OCI-LY1 (cell line): ENCODE measurements around the gene BCR.

Experiments
- EZH2 ChIP-seq: fragments of 200-600 bp; sonication (generic), shearing (Covaris generic); IDR thresholded peaks from 2 replicates; pipeline ENCODE4 v1.8.0; 2017; ENCODE audit warnings: borderline replicate concordance, mixed run types, mild to moderate bottlenecking, antibody characterized with exemption, low read length, moderate library complexity, mixed read lengths
- TF ChIP-seq, protein P1 (sequence below): fragments of 200-600 bp; sonication (generic), shearing (Covaris generic); IDR thresholded peaks from 2 replicates; pipeline ENCODE4 v1.5.1; 2017; ENCODE audit warnings: mild to moderate bottlenecking, antibody characterized with exemption, low read length, moderate library complexity, mixed read lengths

GRCh38 chr22:23169043-23169406, 11.3 kb upstream of the BCR start:
- TF ChIP-seq, protein P1, sequence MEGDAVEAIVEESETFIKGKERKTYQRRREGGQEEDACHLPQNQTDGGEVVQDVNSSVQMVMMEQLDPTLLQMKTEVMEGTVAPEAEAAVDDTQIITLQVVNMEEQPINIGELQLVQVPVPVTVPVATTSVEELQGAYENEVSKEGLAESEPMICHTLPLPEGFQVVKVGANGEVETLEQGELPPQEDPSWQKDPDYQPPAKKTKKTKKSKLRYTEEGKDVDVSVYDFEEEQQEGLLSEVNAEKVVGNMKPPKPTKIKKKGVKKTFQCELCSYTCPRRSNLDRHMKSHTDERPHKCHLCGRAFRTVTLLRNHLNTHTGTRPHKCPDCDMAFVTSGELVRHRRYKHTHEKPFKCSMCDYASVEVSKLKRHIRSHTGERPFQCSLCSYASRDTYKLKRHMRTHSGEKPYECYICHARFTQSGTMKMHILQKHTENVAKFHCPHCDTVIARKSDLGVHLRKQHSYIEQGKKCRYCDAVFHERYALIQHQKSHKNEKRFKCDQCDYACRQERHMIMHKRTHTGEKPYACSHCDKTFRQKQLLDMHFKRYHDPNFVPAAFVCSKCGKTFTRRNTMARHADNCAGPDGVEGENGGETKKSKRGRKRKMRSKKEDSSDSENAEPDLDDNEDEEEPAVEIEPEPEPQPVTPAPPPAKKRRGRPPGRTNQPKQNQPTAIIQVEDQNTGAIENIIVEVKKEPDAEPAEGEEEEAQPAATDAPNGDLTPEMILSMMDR = no peak
- TF ChIP-seq EZH2 = no peak
